CD4-positive, alpha-beta T cell treated with Interleukin-17A for 1 hour (primary cell): ENCODE measurements around the gene SCGB1C1.
A peak's percentile ranks its signal among the peaks of the same experiment; 100 is the strongest.

ENCODE experiments used
- DNase-seq: peaks from one replicate; pipeline ENCODE4 v3.0.0-alpha.2; 2020

The SCGB1C1 gene

DNA sequence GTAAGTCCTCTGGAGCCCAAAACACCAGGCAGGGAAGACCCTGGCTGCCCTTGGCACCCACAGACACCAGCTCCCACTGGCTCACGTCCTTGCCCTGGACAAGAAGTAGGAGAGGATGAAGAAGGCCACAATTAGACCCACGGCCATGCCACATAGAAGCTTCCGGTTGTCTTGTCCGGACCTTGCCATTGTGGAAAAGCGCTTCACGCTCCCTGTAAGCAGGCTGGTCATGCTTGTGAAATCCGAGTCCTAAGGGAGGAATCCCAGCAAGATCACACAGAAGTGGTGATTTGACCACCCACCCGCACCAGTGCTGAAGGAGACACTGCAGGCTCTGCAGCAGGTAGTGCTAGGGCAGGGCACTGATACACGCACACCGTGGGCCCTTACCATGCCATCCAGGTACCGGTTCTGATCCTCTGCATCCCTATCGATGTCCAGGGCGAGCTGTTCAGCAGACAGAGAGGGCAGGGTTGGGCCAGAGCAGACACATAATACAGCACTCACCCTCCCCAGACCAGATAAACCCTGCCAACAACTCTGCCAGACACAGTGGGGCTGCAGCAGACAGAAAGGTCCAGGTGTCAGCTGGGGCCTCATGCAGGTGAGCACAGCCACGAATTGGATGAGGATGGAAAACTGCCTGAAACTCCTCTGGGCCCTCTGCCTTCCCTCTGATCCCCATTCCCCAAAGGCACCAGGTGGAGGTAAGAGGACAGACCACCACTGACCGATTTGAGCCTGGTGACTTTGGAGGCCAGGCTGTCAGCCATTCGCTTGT is 12.5 kb downstream of the SCGB1C1 start:
- DNase-seq, result no peak

DNA sequence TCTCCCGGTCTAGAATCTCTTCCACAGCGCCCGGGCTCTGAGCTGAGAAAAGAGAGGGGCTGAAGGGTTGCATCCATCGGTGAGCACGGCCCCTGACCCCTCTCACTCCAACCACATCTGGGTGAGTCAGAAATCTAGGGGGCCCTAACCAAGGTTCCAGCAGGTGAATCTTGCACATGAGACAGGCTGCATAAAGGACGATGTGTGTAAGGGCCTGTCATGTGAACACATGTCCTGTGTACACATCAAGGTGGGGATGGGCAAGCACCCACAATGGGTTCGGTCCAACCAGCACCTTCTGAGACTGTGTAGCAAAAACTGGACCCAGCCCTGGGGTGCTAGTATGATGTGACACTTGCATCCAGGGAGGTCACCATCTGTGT is 13.1 kb downstream of the SCGB1C1 start:
- DNase-seq, result no peak

DNA sequence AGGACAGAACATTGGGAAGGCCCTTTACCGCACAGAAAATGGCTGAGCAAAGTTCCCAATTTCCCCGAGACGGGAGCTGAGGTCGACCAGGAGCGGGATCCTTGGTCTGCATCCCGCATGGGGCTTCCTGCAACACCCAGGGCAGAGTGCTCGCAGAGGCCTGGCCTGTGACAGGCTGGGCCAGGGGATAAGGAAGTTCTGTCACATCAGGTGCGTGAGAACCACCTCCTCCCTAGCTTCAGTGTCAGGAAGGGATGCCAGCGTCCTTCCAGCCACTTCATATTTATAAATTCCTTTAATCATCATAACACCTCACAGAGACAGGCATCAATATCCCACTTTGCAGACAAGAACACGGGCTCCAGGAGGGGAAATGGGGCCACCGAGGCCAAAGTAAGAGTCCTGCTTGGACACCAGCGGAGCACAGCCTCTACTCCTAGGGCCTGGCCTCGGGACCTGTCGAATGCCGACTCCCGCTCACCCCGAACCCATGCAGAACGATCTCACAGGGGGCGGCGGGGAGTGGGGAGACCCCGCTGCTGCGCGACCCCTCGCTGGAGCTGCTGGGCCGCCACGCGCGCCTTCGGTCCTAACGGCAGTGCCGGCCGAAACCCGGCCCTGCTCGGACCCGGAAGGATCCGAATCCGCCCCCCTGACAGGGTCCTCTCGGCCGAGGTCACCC is 13.8 kb downstream of the SCGB1C1 start:
- DNase-seq, result peak; percentile 27

DNA sequence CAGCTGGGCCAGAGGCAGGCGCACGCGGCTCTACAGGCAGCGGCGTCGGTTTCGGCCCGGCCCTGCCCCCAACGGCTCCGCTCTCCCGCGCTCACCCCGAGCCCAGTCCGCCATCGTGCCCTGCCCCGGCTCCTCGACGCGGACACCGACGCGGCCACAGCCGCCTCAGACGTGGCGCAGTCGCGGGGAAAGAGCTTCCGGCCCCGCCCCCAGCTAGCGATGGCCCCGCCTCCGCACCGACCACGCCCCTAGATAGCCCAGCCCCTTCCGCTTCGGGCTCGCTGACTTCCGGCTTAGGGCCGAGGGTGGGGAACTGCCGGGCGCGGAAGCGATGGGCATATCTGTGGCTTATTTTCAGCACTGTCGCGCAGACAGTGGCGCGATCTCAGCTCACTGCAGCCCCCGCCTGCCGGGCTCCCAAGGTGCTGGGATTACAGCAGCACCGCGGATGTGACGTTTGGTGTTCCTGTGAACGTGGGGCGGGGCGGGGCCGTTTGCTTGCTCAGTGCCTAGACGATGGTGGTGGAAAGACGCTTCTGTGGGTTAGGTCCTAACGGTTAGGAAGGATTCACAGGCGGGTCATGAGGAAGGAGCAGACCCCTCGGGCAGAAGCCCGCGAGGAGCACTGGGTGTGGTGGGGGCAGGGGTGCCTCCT is 14.5 kb downstream of the SCGB1C1 start, which contains the start of the genes BET1L and RIC8A:
Gene BET1L, minus strand, starts transcription at position 192 of the 655 bp plus-strand sequence. Its CDS starts 78 bp downstream, at position 114.
Gene RIC8A, plus strand, starts transcription at position 501 of the 655 bp plus-strand sequence. CDS start 1,147 bp downstream, outside the sequence.
- DNase-seq, result peak; percentile 99

DNA sequence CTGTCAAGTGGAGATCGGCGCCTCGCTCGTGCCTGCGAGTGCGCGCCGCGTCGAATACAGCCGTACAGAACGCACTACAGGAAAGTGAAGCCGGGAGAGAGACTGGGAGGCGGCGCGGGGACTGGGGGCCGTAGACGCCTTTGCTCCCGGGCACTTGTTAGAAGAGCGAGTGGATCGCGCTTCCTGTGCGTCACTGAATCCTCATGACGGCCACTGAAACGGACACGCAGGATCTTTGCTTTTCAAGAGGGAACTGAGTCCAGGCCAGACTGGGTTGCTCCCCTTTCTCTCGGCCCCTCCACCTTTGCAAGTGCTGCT is 14.9 kb downstream of the SCGB1C1 start:
- DNase-seq, result no peak

DNA sequence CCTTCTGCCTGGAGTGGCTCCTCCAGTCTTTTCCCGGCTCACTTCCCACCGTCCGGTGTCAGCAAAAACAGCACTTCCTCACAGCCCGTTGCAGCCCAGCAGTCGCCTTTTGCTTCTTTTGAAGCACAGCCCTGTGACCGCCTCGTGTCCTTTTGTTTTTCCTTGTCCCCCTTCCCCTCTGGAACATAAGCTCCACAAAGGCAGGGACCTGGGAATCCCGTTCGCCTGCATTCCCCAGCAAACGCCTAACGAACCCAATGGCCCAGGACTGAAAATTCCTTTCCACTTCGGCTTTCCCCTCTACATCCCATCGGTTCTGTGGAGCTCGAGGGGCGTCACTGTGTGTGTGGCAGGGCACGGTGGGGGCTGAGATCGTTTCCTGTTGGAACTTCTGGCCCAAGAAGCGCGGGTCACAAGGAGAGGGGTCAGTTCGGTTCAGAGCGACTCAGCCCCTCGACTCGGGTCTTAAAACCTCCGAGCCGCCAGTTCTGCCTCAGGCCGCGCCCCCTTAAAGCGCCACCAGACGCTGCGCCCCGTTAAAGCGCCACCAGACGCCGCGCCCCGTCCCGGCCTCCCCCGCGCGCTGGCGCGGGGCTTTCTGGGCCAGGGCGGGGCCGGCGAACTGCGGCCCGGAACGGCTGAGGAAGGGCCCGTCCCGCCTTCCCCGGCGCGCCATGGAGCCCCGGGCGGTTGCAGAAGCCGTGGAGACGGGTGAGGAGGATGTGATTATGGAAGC is 15.5 kb downstream of the SCGB1C1 start:
- peak; percentile 84 for DNase-seq

DNA sequence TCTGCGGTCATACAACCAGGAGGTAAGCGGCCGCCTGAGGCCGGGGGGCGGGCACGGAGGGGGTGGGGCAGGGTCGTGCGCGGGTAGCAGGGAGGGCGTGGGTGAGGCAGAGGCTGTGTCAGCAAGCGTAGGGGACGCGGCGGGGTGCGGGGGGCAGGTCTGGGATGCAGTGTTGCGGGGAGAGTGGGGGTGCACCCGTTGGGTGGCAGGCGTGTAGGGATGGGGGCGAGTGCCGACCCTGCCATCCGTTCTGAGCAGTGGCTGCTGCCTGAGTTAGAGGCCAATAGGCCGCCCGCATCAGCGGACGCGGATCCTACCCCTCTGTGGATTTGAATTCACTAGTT is 16.0 kb downstream of the SCGB1C1 start:
- no peak for DNase-seq

DNA sequence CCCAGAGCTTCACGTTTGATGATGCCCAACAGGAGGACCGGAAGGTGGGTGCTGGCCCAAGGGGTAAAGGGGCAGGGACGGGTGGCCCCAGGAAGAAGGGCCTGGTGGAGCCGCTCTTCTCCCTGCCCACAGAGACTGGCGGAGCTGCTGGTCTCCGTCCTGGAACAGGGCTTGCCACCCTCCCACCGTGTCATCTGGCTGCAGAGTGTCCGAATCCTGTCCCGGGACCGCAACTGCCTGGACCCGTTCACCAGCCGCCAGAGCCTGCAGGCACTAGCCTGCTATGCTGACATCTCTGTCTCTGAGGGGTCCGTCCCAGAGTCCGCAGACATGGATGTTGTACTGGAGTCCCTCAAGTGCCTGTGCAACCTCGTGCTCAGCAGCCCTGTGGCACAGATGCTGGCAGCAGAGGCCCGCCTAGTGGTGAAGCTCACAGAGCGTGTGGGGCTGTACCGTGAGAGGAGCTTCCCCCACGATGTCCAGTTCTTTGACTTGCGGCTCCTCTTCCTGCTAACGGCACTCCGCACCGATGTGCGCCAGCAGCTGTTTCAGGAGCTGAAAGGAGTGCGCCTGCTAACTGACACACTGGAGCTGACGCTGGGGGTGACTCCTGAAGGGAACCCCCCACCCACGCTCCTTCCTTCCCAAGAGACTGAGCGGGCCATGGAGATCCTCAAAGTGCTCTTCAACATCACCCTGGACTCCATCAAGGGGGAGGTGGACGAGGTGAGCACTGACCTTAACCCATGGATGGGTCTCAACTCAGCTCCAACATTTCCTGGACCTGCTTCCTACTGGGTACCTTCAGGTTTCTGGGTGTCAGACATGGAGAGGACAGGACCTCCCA is 16.6 kb downstream of the SCGB1C1 start:
- DNase-seq, result no peak

DNA sequence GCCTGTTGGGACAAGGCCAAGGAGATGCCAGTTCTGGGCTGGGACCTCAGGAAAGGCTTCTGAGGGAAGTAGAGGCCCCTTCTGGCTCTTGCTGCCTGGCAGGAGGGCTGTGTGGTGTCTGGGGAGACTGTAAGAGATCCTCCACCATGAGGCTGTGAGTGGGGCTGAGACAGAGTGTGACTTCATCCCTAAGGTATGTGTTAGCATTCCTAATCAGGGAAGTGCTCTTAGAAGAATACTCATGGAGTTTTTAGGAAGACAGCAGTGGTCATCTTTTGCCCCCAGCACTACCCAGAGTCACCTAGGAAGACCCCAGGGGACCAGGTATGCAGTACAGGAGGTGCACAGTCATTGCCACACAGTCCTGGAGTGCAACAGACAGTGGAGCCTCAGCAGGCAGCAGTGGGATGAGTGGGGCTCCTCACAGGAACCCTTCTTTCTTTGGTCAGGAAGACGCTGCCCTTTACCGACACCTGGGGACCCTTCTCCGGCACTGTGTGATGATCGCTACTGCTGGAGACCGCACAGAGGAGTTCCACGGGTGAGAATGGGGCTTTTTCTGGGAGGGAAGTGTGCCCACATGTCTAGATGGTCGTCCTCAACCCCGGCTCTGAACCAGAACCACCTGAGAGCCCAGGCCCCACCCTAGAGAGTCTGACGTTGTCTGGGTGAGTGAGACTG is 17.4 kb downstream of the SCGB1C1 start:
- DNase-seq, result no peak

DNA sequence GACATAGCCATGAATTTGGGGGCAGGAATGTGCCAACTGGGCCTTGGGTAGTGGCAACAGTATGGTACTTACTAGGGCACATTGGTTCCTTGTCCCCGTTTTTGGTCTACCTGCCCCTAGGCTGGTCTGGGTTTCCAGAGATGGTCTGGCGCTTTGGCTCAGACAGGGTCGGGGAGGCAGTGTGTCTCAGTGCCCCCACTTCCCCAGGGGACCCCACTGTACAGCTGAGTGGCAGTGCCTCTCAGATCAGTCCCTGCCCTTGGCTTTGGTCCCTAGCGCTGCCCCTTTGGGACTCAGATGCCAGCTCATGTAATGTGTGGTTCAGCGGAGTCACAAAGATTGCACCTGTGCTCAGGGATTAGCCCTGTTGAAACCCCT is 17.9 kb downstream of the SCGB1C1 start:
- DNase-seq, result no peak

DNA sequence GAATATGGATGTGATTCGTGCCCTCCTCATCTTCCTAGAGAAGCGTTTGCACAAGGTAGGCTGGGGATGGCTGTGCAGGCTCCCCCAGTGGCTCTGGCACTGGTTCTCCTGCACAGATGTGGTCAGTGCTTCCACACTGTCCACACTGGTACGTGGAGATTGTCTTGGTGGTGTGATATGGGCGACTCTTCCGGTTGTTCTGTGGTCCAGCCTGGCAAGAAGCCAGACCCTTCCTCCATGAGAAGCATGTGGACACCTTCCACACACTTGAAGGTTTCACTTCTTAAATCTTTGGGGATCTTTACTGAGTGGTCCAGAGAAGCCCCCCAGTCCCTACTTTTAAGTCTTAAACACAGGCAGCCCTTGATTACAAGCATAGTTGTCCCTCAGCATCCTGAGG is 18.4 kb downstream of the SCGB1C1 start:
- DNase-seq, result no peak

DNA sequence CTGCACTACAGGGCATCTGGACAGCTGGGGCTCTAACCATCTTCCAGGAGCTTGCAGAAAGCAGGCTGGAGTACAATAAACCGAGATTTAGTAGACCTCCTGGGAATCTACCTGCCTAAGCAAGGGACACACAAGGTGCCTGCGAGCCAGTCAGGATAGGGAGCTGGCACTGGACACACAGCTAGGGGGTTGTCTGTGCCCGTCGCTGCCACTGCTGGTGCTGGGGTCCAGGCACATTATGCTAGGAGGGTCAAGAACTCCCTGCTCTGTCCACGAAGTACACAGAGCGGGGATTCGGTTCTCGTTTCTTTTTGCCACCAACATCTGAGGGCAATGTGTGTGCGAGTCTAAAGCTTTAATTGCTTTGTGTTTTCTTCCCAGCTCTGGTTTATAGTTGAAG is 18.9 kb downstream of the SCGB1C1 start:
- no peak for DNase-seq

DNA sequence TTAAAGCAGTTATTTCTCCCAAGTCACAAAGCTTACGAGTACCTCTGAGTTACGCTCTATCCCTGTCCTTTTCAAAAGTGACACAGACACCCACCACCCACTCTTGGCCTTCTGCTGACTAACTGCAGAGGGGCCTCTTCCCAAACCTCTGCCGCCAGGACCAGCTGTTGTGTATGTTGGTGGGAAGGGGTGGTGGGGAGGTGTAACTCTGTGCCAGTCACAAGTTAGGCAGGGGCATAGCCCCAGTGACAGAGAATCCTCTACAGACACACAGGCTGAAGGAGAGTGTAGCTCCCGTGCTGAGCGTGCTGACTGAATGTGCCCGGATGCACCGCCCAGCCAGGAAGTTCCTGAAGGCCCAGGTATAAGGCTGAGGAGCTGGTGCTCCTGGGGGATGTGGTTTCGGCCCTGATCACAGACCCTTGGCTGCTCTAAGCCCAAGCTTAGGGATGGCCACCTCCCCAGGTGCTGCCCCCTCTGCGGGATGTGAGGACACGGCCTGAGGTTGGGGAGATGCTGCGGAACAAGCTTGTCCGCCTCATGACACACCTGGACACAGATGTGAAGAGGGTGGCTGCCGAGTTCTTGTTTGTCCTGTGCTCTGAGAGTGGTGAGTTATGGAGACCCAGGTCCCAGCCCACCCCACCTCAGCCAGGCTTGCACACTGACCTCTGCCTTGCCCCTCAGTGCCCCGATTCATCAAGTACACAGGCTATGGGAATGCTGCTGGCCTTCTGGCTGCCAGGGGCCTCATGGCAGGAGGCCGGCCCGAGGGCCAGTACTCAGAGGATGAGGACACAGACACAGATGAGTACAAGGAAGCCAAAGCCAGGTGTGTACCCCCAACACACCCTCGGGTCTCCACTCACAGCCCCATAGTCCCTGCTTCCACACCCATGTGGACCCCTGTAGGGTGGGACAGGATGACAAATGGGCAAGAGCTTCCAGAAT is 19.5 kb downstream of the SCGB1C1 start:
- DNase-seq, result no peak

DNA sequence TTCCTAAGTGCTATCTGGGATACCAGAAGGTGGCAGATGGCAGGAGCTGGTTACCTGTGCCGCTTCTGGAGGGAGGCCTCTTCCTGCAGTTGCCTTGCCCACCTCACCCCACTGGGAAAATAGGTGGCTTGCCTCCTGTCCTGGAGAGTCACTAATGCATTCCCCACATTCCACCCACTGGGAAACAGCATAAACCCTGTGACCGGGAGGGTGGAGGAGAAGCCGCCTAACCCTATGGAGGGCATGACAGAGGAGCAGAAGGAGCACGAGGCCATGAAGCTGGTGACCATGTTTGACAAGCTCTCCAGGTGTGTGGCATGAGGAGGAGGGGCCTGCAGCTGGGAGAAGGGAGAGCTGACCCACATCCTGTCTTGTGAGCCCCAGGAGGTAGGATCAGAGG is 20.2 kb downstream of the SCGB1C1 start:
- DNase-seq, result no peak

DNA sequence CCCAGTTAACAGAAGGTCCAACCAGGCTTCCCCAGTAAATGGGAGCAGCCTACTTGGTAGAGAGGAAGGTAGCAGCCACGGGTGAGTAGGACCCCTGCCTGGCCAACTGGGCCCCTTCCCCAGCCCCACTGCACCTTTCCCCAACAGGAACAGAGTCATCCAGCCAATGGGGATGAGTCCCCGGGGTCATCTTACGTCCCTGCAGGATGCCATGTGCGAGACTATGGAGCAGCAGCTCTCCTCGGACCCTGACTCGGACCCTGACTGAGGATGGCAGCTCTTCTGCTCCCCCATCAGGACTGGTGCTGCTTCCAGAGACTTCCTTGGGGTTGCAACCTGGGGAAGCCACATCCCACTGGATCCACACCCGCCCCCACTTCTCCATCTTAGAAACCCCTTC is 21.2 kb downstream of the SCGB1C1 start:
- no peak for DNase-seq

DNA sequence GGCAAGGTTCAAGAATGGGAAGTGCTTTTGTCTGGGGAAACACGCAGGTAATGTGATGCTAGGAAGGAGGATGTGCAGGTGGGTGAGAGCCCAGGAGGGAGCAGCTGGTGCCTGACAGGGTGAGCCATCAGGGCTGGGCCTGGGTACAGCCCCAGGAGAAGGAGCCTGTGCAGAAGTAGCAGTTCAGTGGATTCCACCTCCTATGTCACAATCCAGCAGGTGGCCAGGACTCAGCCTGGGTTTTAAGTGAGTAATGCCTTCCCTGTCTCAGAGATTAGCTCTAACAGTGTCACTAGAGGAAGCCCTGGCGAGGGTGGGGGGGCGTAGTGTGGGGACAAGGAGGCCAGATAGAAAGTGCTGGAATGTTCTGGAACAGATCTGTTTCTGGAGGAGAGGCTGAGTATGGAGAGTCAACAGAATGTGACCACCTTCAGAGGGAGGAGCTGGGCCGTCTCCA is 22.7 kb downstream of the SCGB1C1 start:
- DNase-seq, result no peak

DNA sequence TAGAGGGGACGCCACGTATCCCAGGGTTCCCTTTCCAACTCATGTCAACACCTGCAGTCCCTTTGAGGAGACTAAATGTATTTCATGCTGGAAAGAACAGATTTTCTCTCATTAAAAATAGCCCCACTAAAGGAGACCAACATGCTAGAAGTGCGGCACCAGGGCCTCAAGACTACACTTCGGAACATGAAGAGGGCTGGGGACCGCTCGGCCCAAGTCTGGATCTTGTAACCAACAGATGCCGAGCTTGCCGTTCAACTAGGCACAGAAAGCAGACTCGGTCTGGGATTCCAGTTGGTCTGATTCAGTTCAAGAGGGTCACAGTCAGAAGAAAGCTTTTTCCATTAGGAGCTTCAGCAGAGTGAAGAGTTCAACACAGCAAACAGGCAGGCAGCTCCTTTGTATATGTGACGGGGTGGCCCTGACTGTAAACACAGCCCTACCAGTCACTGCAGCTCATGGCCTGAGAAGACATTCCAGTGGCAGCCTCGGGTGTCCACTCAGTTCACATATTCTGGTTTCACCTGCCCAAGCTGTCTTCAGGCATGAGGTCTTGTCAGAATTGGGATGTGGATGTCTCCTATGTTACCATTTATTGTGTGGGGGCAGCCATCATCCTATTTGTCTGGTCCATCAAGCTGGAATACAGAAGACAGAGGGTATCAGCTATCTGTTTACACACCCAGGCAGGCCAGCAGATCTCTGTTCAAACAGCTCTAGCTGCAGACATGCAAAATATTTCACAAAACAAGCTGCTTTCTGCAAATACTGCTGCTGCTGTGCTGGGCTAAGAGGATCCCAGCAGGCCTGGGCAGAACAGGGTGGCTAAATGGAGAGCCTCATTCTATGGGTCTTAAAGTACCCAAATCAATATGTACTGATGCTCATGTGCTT is 23.4 kb downstream of the SCGB1C1 start:
- no peak for DNase-seq

DNA sequence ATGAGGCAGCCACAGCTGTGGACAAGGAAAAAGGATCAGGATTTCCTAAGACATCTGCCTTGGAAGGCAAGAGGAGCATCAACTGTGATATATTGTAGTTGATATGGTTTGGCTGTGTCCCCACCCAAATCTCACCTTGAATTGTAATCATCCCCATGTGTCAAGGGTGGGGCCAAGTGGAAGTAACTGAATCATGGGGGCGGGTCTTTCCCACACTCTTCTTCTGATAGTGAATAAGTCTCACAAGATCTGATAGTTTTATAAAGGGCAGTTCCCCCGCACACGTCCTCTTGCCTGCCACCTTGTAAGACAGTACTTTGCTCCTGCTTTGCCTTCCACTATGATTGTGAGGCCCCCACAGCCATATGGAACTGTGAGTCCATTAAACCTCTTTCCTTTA is 24.8 kb downstream of the SCGB1C1 start:
- DNase-seq, result no peak

DNA sequence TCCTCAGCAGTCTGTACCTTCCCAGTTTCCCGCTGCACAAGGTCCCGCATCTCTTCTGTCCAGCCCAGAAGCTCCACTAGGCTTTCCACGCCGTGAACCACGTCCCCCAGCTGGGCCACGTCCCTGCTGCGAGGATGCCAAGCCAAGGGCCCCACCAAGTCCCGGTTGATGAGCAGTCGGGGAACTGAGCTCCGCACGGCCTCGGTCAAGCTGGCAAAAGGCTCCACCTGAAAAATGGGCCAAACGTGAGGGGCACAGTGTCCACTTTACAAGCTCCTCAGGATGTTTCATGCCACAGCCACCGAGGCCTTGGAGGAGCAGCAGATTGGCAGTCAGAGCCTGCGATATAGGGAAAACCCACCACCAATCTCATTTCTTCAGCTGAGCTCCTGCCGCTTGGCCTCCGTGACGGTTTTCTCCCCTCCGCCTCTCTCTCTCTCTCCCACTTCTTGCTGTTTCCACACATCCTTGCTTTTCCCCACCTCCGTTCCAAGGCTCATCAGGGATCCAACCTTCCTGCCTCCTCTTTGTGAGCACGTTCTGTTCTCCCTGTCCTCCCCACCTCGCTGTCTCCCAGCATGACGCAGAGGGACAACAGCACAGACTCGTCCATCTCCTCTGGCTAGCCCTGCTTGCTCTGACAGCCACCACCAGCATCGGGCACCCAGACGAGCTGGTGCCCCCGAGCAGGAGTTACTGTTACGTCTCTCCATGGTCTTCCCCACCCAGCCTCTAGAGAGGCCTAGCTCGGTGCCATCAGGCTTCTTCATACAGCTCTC is 26.1 kb downstream of the SCGB1C1 start:
- no peak for DNase-seq
